SU-DHL-6 (cell line): Measurements from ENCODE around the gene SLC38A6.

Source experiments
- H2AFZ ChIP-seq: fragments of 200-600 bp; sonication (generic); 2 replicates; pipeline ENCODE4 v1.6.1; 2014; ENCODE audit warnings: low read depth, mild to moderate bottlenecking, moderate library complexity, mixed read lengths, antibody characterized with exemption, low read length; ENCODE audit not compliant: severe bottlenecking
- H3F3A ChIP-seq: fragments of 200-600 bp; shearing (Covaris generic); 2 replicates; pipeline ENCODE4 v1.6.0; 2016; ENCODE audit warnings: antibody characterized with exemption, mild to moderate bottlenecking; ENCODE audit not compliant: insufficient read depth
- H3K27ac ChIP-seq: fragments of 200-600 bp; sonication (generic); 2 replicates; pipeline ENCODE4 v1.5.1; 2016; ENCODE audit warnings: low read depth, mild to moderate bottlenecking, low read length, moderate library complexity, mixed read lengths
- H3K27me3 ChIP-seq: fragments of 200-600 bp; sonication (generic), shearing (Covaris generic); 2 replicates; pipeline ENCODE4 v1.6.0; 2014; ENCODE audit warnings: mild to moderate bottlenecking, low read length
- H3K36me3 ChIP-seq: fragments of 200-600 bp; sonication (generic); 2 replicates; pipeline ENCODE4 v1.6.1; 2014; ENCODE audit warnings: mild to moderate bottlenecking, low read length, mixed read lengths
- H3K4me2 ChIP-seq: fragments of 300-600, 200-600 bp; shearing (Covaris generic), sonication (generic); 2 replicates; pipeline ENCODE4 v1.6.0; 2014; ENCODE audit warnings: low read length, low read depth, mild to moderate bottlenecking; ENCODE audit not compliant: poor library complexity, severe bottlenecking
- H3K4me3 ChIP-seq: fragments of 200-600 bp; sonication (generic); 2 replicates; pipeline ENCODE4 v1.5.1; 2014; ENCODE audit warnings: antibody characterized with exemption, low read length, mild to moderate bottlenecking, mixed read lengths; ENCODE audit not compliant: insufficient read depth, poor library complexity, severe bottlenecking
- H3K79me2 ChIP-seq: fragments of 200-600 bp; sonication (generic); 2 replicates; pipeline ENCODE4 v1.6.1; 2014; ENCODE audit warnings: mild to moderate bottlenecking, low read length, moderate library complexity; ENCODE audit not compliant: insufficient read depth
- H3K9ac ChIP-seq: fragments of 200-600 bp; sonication (generic); 2 replicates; pipeline ENCODE4 v1.7.0; 2014; ENCODE audit warnings: mild to moderate bottlenecking, low read length
- H3K9me2 ChIP-seq: fragments of 200-600 bp; sonication (generic); replicated peaks from 2 replicates; pipeline ENCODE4 v1.6.1; 2014; ENCODE audit warnings: low read length; ENCODE audit not compliant: insufficient read depth
- H3K9me3 ChIP-seq: fragments of 200-600 bp; sonication (generic); 2 replicates; pipeline ENCODE4 v1.6.1; 2014; ENCODE audit warnings: low read length, mixed read lengths; ENCODE audit not compliant: insufficient read depth
- H4K20me1 ChIP-seq: fragments of 200-600 bp; sonication (generic); 2 replicates; pipeline ENCODE4 v1.6.1; 2014; ENCODE audit warnings: low read depth, mild to moderate bottlenecking, antibody characterized with exemption, low read length, moderate library complexity, mixed read lengths
- CTCF ChIP-seq: fragments of 200-600 bp; sonication (generic); IDR thresholded peaks from one replicate; pipeline ENCODE4 v1.5.1; 2017; ENCODE audit warnings: antibody characterized with exemption, mild to moderate bottlenecking, low read length, moderate library complexity; ENCODE audit not compliant: insufficient read depth, poor library complexity, severe bottlenecking
- EZH2phosphoT487 ChIP-seq: fragments of 200-600 bp; sonication (generic), shearing (Covaris generic); conservative IDR thresholded peaks from 2 replicates; pipeline ENCODE4 v1.6.1; 2018; ENCODE audit warnings: mild to moderate bottlenecking, antibody characterized with exemption, low read length, moderate library complexity, mixed read lengths

SLC38A6 gene

GRCh38 chr14:61077951-61078720 lies 97.1 kb downstream of the SLC38A6 start:
- no peaks in the 10 kb centered on the region for H4K20me1 ChIP-seq
- TF ChIP-seq CTCF (no peak), EZH2phosphoT487 (no peak)
- H3K9ac ChIP-seq = no peak overlapping the region
- no peaks in the 10 kb centered on the region for H3K9me2 ChIP-seq
- peak overlapping the region; percentile 11; the same call in 1 of the 2 replicates for H3K27ac ChIP-seq
- H3K79me2 ChIP-seq = no peaks in the 10 kb centered on the region
- H3K36me3 ChIP-seq = no peaks in the 10 kb centered on the region
- no peaks in the 10 kb centered on the region for H3K27me3 ChIP-seq
- no peaks in the 10 kb centered on the region for H3K9me3 ChIP-seq
- no peak overlapping the region for H2AFZ ChIP-seq
- H3K4me2 ChIP-seq = no peak overlapping the region
- no peaks in the 10 kb centered on the region for H3F3A ChIP-seq
- no peak overlapping the region for H3K4me3 ChIP-seq

GRCh38 chr14:61080591-61081010 lies 99.6 kb downstream of the SLC38A6 start:
- H3F3A ChIP-seq = no peaks in the 10 kb centered on the region
- no peaks in the 10 kb centered on the region for H3K36me3 ChIP-seq
- H3K9me3 ChIP-seq = no peaks in the 10 kb centered on the region
- H4K20me1 ChIP-seq = no peaks in the 10 kb centered on the region
- H3K9ac ChIP-seq = no peak overlapping the region; the same call in 1 of the 2 replicates
- H3K4me2 ChIP-seq = peak overlapping the region; percentile 29
- no peaks in the 10 kb centered on the region for H3K9me2 ChIP-seq
- H3K27ac ChIP-seq = peak overlapping the region; percentile 78
- H3K27me3 ChIP-seq = no peaks in the 10 kb centered on the region
- H3K4me3 ChIP-seq = no peak overlapping the region
- H2AFZ ChIP-seq = no peak overlapping the region
- no peaks in the 10 kb centered on the region for H3K79me2 ChIP-seq
- TF ChIP-seq CTCF = no peak
- TF ChIP-seq EZH2phosphoT487 = no peak

DNA sequence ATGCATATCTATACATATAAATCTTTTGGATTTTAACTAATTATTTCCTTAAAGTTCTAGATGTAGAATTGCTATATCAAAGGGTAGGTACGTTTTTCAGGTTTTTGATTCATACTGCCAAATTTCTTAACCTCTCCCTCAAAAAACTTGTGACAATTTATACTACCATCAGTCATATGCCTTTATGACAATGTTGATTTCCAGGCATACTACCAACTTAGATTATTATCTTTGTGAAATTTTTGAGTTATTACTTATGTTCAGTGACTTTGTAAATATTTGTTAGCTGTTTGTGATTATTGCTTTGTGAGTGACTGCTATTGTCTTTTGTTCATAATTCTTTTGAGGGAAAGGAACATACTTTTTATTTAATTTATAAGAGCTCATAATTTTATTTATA lies 107.0 kb downstream of the SLC38A6 start:
- H2AFZ ChIP-seq = no peak overlapping the region
- H3K27ac ChIP-seq = no peak overlapping the region
- no peaks in the 10 kb centered on the region for H3K27me3 ChIP-seq
- no peak overlapping the region for H3K9ac ChIP-seq
- H3K4me3 ChIP-seq = no peak overlapping the region
- no peak for TF ChIP-seq EZH2phosphoT487
- no peak for TF ChIP-seq CTCF
- H3K79me2 ChIP-seq = no peaks in the 10 kb centered on the region
- H3K9me3 ChIP-seq = no peaks in the 10 kb centered on the region
- H3K9me2 ChIP-seq = no peaks in the 10 kb centered on the region
- no peaks in the 10 kb centered on the region for H4K20me1 ChIP-seq
- no peaks in the 10 kb centered on the region for H3K36me3 ChIP-seq
- no peak overlapping the region for H3K4me2 ChIP-seq
- H3F3A ChIP-seq = no peaks in the 10 kb centered on the region
